GM21825 (cell line): ENCODE data around the gene SLC9A9.

ENCODE experiments used
- ATAC-seq: cut with Tn5 transposase; IDR thresholded peaks from one replicate; pipeline ENCODE4 v1.9.1; 2021; ENCODE audit warnings: mild to moderate bottlenecking, moderate library complexity; ENCODE audit not compliant: unreplicated experiment

The SLC9A9 gene

GRCh38 chr3:143764840-143765239 lies 83.4 kb downstream of the SLC9A9 start:
- ATAC-seq, result no peak

GRCh38 chr3:143763564-143764162 lies 84.6 kb downstream of the SLC9A9 start:
- no peak for ATAC-seq

GRCh38 chr3:143757691-143758090 lies 90.6 kb downstream of the SLC9A9 start:
- no peak for ATAC-seq

- ATAC-seq, result no peak
Observed at GRCh38 chr3:143755978-143756377, 92.3 kb downstream of the SLC9A9 start.

- ATAC-seq, result no peak
Observed at GRCh38 chr3:143754090-143754489, 94.2 kb downstream of the SLC9A9 start.

- no peak for ATAC-seq
Observed at GRCh38 chr3:143753456-143753855, 94.8 kb downstream of the SLC9A9 start.

- no peak for ATAC-seq
Observed at GRCh38 chr3:143753006-143753405, 95.3 kb downstream of the SLC9A9 start.

GRCh38 chr3:143751643-143752178 lies 96.6 kb downstream of the SLC9A9 start:
- peak; percentile 80 for ATAC-seq

- no peak for ATAC-seq
Observed at GRCh38 chr3:143750841-143751240, 97.4 kb downstream of the SLC9A9 start.

GRCh38 chr3:143749926-143750325 lies 98.3 kb downstream of the SLC9A9 start:
- no peak for ATAC-seq

- ATAC-seq, result no peak
Observed at GRCh38 chr3:143737065-143737464, 111.2 kb downstream of the SLC9A9 start.

- ATAC-seq, result no peak
Observed at GRCh38 chr3:143736205-143736997, 111.9 kb downstream of the SLC9A9 start.

GRCh38 chr3:143731776-143732175 lies 116.5 kb downstream of the SLC9A9 start:
- no peak for ATAC-seq

GRCh38 chr3:143731320-143731719 lies 116.9 kb downstream of the SLC9A9 start:
- no peak for ATAC-seq

- ATAC-seq, result no peak
Observed at GRCh38 chr3:143727391-143727790, 120.9 kb downstream of the SLC9A9 start.

GRCh38 chr3:143726727-143727126 lies 121.5 kb downstream of the SLC9A9 start:
- no peak for ATAC-seq

GRCh38 chr3:143720381-143720780 lies 127.9 kb downstream of the SLC9A9 start:
- no peak for ATAC-seq

- ATAC-seq, result no peak
Observed at GRCh38 chr3:143718463-143718862, 129.8 kb downstream of the SLC9A9 start.

- ATAC-seq, result no peak
Observed at GRCh38 chr3:143716731-143717130, 131.5 kb downstream of the SLC9A9 start.

- ATAC-seq, result no peak
Observed at GRCh38 chr3:143712522-143712921, 135.7 kb downstream of the SLC9A9 start.

- ATAC-seq, result no peak
Observed at GRCh38 chr3:143707848-143708247, 140.4 kb downstream of the SLC9A9 start.

- ATAC-seq, result no peak
Observed at GRCh38 chr3:143700431-143700975, 147.8 kb downstream of the SLC9A9 start.
